NCI-H128 (cell line): ENCODE results near the gene ATXN2.
"Not testable (repeated sequence)": the region's sequence is repeated elsewhere in the genome, so short reads cannot be mapped to it uniquely, and the experiment has no call there.

Experiments
- DNase-seq: peaks from one replicate; lab custom pipeline; 2025; ENCODE audit not compliant: unreplicated experiment; lab: John Stamatoyannopoulos, UW

Gene ATXN2, protein sequence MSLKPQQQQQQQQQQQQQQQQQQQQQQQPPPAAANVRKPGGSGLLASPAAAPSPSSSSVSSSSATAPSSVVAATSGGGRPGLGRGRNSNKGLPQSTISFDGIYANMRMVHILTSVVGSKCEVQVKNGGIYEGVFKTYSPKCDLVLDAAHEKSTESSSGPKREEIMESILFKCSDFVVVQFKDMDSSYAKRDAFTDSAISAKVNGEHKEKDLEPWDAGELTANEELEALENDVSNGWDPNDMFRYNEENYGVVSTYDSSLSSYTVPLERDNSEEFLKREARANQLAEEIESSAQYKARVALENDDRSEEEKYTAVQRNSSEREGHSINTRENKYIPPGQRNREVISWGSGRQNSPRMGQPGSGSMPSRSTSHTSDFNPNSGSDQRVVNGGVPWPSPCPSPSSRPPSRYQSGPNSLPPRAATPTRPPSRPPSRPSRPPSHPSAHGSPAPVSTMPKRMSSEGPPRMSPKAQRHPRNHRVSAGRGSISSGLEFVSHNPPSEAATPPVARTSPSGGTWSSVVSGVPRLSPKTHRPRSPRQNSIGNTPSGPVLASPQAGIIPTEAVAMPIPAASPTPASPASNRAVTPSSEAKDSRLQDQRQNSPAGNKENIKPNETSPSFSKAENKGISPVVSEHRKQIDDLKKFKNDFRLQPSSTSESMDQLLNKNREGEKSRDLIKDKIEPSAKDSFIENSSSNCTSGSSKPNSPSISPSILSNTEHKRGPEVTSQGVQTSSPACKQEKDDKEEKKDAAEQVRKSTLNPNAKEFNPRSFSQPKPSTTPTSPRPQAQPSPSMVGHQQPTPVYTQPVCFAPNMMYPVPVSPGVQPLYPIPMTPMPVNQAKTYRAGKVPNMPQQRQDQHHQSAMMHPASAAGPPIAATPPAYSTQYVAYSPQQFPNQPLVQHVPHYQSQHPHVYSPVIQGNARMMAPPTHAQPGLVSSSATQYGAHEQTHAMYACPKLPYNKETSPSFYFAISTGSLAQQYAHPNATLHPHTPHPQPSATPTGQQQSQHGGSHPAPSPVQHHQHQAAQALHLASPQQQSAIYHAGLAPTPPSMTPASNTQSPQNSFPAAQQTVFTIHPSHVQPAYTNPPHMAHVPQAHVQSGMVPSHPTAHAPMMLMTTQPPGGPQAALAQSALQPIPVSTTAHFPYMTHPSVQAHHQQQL

DNA sequence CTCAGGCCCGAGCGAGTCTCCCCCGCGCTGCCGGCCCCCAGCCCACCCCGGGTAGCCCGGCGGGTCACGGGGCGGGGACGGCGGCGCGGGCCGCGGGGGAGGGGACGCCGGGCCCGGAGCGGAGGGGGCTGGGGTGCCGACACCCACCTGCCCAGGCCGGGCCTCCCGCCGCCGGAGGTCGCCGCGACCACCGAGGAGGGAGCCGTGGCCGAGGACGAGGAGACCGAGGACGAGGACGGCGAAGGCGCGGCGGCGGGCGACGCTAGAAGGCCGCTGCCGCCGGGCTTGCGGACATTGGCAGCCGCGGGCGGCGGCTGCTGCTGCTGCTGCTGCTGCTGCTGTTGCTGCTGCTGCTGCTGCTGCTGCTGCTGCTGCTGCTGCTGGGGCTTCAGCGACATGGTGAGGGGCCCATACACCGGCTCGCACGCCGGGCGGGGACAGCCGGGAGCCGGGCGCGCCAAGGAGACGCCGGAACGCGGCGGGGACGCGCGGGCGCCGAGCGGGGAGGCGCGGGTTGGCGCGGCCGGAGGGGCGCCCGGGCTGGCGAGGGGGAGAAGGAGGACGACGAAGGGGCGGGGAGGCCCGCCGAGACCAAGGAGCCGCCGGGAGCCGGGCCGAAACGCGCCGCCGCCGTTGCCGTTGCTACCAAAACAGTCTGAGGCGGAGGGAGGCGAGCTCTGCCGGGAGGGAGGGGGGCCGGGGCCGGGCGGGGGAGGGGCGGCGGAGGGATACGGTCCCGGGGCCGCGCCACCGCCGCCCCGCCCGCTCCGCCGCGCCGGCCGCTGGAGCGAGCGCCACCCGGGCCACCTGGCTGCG is at the start of gene ATXN2:
Gene ATXN2, minus strand, starts transcription at position 679 of the 816 bp plus-strand sequence. Its CDS starts 281 bp downstream, at position 398.
- no peak for DNase-seq

DNA sequence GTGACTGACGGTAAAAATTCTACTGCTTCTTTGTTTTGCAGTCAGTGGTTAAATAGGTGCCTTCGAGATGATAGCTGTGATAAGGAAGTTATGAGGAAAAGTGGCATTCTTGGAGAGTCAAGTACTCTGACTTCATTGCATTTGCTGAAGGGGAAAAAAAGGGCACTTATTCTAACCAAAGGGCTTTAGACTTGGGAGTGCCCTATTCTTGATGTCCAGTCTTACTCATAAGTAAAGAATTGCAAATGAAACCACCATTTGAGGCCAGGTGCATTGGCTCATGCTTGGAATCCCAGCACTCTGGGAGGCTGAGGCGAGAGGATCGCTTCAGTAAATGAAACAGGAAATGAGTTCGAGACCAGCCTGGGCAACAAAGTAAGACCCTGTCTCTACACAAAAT is 46.3 kb upstream of the ATXN2 start:
- no peak for DNase-seq

DNA sequence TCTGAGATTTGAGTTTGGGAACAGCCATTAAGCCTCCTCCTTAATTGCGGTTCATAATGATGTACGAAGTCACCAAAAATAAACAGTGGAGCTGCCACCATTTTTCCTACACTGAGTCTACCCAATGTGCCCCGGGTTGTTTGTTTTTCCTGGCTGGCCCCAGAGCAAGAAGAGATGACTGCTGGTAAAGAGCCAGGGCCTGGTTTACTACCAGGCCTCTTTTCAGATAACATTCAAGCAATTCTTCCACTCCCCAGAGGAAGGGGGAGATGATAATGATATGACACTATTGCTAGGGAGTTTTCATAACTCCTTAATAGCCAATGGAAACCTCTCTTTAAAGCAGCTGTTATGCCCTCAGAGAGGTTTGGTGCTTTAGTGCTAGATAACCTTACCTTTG is 44.3 kb upstream of the ATXN2 start:
- DNase-seq, result no peak

DNA sequence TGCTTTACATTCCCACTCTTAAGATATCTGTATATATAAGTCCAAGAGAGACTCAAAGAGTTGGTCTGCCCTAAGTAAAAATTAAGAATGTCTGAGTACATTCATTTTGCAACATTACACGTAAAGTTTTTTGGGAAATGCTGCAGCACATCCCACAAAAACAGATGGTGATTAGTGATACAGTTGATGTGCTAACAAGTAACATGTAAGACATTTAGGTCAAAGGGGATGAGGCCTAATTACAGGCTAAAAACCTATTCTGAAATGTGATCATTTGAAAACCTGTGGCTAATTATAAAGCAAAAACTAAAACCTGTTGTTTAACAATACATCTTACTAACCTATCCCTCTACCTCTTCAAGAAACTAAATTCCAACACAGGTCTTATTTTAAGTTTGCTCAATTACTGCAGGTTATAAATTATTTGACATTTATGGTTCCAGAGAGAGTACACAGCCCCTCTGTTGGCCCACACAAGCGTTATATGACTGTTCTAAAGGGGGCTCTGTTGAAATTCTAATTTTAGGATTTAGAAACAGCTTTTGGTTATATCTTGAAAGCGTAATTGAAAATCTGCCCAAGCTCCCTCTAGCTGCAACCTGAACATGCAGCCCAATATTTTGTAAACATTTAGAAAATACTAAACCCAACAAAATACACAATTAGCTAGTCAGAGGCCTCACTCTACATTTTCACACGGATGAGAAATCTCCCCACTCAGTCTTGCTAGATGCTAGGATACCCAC is 43.7 kb upstream of the ATXN2 start:
- no peak for DNase-seq

DNA sequence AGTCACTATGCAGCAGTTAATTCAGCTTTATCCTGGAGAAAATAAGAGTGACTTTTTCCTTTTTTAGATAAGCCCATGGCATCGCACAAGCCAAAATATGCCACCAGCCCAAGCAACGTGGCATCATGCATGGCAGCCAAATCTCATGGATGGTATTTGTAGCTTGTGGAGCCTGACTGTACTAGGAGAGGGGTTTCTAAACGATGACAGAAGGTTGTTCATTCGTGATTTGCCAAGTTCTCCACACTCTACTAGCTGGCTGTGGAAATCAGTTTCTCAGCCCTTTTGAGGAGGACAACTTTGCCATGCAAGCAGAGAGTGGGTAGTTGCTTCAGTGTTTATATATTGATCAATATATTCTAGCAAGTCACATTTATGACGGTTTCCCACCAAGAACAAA is 41.4 kb upstream of the ATXN2 start:
- DNase-seq, result no peak

DNA sequence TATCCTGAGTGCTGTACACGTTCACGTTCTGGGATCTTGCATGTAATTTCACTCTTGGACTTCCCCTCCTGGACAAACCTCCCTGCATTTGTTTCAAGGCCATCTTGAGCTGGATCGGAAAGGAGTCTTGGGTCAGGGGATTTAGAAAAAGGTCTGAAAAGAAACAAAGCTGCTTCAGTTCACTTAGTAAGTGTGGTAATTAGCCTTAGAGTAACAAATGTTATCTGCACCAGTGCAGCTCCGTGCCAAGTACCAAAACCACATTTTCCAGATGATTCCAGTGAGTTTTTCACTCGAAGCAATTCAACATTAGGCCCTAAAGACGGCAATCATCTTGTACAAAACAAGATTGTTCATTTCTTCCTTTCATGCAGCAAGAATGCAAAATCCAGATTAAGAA is 39.4 kb upstream of the ATXN2 start:
- no peak for DNase-seq

DNA sequence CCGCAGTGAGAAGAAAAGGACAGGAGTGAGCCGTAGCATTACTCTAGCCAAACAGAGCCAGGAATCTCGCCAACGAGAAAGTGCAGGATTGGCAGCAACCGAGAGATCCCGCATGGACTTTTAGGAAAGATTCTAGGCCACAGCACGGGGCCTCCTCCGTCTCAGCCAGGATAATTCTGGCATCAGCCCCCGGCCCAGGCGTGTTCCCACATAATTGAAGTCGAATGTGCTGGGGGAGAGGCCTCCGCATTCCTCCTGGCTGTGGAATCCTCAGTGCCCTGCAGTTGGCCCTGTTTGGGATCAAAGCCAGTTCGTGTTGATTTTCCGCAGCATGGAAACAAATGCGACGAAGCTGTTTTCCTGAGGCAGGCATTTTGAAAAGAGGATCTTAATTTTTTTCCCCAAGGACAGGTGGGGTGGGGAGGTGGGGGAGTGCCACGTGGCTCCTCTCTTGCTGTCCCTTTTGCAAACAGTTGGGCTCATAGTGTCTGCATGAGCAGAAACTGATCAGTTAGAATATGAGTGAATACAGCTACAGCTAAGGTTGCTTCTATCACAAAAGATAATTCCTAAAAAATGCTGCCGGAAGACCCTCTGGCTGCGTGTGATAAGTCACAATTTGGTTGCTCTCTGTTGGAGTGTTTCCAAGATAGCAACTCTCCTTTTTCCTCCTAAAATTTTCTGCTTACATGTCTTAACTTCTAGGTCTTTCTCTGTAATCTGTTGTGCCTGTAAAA is 37.3 kb upstream of the ATXN2 start:
- no peak for DNase-seq

DNA sequence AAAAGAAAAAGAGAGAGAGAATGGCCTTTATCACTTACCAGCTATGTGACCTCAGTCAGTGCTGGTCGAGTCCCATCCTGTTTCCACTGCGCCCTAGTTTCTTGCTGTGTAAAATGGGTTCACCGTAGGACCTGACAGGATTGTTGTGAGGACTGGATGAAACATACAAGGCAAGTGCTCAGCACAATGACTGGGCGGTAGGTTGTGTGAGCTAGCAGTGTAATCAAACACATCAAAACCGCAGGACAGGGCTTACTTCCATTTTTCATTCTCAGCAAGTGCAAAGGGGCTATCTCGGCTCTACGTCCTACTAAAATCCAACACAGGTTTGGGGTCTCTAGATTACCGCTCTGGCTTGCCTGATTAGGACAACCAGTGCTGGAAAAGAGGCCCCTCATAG is 36.4 kb upstream of the ATXN2 start:
- no peak for DNase-seq

DNA sequence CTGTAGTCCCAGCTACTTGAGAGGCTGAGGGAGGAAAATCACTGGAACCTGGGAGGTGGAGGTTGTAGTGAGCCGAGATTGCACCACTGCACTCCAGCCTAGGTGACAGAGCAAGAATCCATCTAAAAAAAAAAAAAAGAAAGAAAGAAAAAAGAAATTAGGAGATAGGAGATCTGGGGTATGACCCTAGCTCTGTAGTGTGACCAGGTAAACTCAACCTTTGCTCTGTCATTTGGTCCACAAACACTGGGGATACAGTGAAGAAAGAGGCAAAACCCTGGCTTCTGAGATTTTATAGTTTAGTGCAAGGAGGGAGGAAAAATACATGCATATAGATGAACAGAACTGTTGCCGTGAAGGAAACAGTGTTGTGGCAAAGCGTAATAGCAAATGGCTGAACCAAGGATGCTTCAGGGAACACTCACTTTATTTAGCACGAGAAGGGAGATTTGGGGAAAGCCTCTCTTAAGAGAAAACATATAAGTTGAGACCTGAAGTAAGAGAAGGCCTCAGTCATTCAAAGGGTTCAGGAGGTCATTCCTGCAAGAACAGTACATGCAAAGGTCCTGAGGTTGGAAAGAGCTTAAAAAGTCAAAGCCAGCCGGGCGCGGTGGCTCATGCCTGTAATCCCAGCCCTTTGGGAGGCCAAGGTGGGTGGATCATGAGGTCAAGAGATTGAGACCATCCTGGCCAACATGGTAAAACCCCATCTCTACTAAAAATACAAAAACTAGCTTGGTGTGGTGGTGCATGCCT is 29.6 kb upstream of the ATXN2 start:
- no peak for DNase-seq

DNA sequence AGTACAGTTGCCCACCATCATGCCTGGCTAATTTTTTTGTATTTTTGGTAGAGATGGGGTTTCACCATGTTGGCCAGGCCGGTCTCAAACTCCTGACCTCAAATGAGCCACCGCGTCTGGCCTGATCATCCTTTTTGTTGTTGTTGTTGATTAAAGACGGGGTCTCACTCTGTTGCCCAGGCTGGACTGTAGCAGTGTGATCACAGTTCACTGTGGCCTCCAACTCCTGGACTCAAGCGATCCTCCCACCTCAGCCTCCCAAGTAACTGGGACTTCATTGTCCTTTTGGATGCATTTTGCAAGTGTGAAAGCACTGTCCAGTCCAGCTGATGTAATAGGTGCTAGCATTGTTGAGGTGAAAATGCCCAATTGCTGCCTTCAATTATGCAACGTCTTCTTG is 27.1 kb upstream of the ATXN2 start:
- no peak for DNase-seq

DNA sequence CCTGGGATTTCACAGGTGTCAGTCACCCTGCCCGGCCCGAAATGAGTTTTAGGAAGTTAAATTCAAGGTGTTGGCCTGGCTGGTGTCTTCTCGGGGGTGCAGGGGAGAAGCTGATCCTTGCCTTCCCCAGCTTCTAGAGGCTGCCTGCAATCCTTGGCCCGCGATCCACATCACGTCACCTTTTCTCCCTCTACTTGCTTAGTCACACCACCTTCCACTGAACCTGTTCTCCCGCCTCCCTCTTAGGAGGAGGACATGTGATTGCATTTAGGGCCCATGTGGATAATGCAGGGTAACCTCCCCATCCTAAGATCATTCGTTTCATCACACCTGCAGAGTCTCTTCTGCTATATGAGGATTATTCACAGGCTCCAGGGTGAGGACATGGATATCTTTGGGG is 25.4 kb upstream of the ATXN2 start:
- DNase-seq, result no peak

DNA sequence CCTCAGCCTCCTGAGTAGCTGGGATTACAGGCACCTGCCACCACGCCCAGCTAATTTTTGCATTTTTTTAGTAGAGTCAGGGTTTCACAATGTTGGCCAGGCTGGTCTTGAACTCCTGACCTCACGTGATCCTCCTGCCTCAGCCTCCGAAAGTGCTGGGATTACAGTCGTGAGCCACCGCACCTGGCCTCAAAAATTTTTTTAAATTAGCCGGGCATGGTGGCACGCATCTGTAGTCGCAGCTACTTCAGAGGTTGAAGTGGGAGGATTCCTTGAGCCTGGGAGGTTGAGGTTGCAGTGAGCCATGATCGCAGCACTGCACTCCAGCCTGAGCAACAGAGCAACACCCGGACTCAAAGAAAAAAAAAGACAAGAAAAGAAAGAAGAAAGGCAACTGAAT is 18.7 kb upstream of the ATXN2 start:
- not testable (repeated sequence) for DNase-seq

DNA sequence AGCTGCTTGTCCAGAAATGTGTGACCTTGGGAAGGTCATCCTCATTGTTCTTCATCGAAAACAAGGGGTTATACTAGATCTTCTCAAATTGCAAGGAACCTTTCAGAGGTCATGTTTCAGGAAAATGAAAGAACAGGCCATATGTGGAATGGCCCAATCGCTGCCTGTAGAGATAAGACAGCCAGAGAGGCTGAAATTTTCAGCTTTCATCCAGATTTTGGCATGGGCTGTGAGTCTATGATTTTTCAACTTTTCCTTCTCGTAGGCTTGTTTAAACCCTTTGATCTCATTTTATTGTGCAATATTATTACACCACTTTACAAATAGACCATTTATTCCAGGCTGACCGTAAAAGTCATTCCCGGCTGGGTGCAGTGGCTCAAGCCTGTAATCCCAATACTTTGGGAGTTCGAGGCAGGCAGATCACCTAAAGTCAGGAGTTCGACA is 17.1 kb upstream of the ATXN2 start:
- no peak for DNase-seq

DNA sequence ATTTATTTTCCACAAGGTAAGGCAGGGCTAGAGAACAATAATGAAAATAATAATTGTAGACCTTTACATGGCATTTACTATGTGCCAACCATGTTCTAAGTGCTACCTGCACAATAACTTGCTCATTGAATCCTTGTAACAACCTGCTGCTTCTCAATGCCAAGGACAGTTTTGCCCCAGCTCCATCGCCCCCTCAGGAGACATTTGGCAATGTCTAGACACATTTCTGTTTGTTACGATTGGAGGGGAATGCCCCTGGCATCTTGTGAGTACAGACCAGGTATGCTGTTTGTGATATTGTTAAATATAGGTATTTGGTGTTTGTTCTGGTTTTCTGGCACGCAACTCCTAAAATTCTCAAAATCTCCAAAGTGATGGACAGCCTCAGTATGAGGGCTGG is 8.1 kb upstream of the ATXN2 start:
- DNase-seq, result no peak

DNA sequence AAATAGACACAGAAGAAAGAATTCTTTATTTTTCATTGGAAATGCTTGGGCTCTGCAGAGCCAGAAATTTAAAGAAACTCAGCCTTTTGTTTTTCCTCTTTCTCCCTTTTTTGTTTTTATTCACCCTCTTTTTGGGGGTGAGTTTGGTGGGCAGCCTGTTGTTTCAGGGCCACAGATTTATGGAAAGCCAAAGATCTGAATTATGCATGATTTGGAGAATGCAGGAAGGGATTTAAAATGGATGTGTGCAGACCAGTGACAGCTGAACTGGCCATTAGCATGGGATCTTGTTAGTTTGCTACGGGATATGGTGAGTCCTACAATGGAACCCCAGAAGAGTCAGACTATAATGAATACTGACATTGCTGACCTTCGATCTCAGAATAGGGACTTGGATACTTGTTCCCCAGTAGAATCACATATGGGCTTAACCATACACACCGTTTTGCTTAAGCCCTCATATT is 7.7 kb upstream of the ATXN2 start:
- DNase-seq, result no peak

DNA sequence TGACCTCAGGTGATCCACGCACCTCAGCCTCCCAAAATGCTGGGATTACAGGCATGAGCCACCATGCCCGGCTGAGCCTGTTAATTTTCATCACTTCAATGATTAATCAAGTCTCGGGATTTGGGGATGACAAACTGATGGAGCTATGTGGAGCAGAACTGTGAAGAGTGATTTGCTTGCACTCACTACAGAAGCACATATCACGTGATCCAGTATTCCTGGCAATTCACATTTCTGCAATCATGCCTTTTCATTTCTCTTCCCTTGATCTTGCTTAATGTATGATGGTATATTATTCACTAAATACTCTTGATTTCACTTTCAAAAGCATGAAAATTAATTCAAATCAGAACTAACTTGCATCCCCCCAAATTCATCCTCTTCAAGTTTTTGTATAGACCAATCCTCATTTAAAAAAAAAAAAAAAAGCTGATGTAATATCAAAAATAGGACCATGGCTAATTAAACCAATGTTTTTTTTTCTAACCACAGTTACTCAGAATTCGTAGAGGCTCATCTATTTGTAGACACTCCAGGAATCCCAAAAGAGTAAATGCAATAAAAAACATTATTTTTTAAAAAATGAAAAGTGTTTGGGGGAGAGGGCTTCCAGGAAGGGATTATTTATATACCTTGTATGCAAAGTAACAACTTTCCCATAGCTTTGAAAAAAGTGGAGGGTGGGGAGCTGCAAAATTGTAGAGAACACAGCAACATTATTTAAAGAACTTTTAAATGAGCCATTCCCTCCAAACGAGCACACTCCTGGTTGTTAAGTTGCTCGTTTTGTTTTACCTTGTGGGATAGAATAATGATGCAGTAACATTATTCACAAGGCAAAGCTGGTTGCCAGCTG is 7.0 kb upstream of the ATXN2 start:
- no peak for DNase-seq

DNA sequence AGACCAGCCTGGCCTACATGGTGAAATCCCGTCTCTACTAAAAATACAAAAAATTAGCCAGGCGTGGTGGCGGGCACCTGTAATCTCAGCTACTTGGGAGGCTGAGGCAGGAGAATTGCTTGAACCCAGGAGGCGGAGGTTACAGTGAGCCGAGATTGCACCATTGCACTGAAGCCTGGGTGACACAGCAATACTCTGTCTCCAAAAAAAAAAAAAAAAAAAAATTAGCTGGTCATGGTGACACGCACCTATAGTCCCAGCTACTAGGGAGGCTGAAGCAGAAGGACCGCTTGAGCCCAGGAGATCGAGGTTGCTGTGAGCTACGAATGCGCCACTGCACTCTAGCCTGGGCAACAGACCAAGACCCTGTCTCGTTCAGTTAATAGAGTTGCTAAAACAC is 3.7 kb upstream of the ATXN2 start:
- DNase-seq, result not testable (repeated sequence)

DNA sequence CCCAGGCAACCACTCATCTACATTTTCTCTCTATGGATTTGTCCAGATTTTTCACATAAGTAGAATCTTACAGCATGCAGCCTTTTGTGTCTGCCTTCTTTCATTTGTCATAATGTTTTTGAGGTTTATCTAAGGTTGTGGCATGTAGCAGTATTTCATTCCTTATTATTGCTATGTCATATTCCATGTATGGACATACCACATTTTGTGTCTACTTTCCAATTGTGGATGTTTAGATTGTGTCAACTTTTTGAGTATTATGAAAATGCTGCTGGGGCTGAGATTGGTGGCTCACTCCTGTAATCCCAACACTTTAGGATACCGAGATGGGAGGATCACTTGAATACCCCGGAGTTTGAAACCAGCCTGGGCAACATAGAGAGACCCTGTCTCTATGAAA is 3.2 kb upstream of the ATXN2 start:
- DNase-seq, result no peak
